Gastroesophageal sphincter (tissue), 4 donors: Measurements from ENCODE around the gene SLC2A9. TPM values are rescaled to one million over a fixed set of nuclear protein-coding genes. Genes with fewer than 3 reads are reported as not detected.
A peak's percentile ranks its signal among the peaks of the same experiment; 100 is the strongest.

Experiments
- ATAC-seq: fragments of 150-250 bp; one replicate; pipeline ENCODE4 v1.9.1; 2016; ENCODE audit warnings: mild to moderate bottlenecking, moderate library complexity
- H3K27ac ChIP-seq, 4 donors: fragments of 200-600 bp; sonication (generic) in 3 of 4; 1 replicate in 3 of 4; 2 replicates in 1 of 4; pipeline ENCODE4 v1.5.1; 2016 to 2019
- H3K27me3 ChIP-seq: fragments of 200-600 bp; sonication (generic); one replicate; pipeline ENCODE4 v1.5.1; 2019
- H3K36me3 ChIP-seq, 2 donors: fragments of 200-600 bp; sonication (generic); one replicate each; pipeline ENCODE4 v1.5.1; 2019; ENCODE audit warnings: control low read depth in 1 of 2
- H3K4me1 ChIP-seq, 3 donors: fragments of 200-600 bp; sonication (generic); 1 replicate in 2 of 3; 2 replicates in 1 of 3; pipeline ENCODE4 v1.5.1; 2016 to 2019; ENCODE audit warnings: control low read depth in 2 of 3
- H3K4me3 ChIP-seq, 2 donors: fragments of 200-600 bp; sonication (generic); one replicate each; pipeline ENCODE4 v1.5.1; 2019; ENCODE audit warnings: mild to moderate bottlenecking in 1 of 2, moderate library complexity in 1 of 2
- H3K9me3 ChIP-seq, 3 donors: fragments of 200-600 bp; sonication (generic); one replicate each; pipeline ENCODE4 v1.5.1; 2017 to 2019; ENCODE audit warnings: control low read depth in 2 of 3
- EP300 ChIP-seq: sonication (generic); formaldehyde crosslinking; IDR thresholded peaks from one replicate; pipeline ENCODE4 v1.6.1; 2017; ENCODE audit warnings: antibody characterized with exemption, mild to moderate bottlenecking
- POLR2A ChIP-seq, 2 donors: fragments of 450-650 bp; IDR thresholded peaks; one replicate each; pipeline ENCODE4 v1.6.1; 2017; ENCODE audit warnings: antibody characterized with exemption in 2 of 2, mild to moderate bottlenecking in 2 of 2, moderate library complexity in 1 of 2
- POLR2AphosphoS5 ChIP-seq: sonication (generic); formaldehyde crosslinking; IDR thresholded peaks from one replicate; pipeline ENCODE4 v1.6.1; 2017; ENCODE audit warnings: antibody characterized with exemption
- WGBS, 2 donors: methylation state at CpG; one replicate each; pipeline ENCODE4 v1.1.5; 2018; ENCODE audit warnings: low coverage in 1 of 2; 5-methylcytosine and 5-hydroxymethylcytosine counted together
- total RNA-seq, 4 donors: library from RNA; depleted of rRNA; stranded (reverse); fragments of >200 nt; gene quantifications; one replicate each; pipeline ENCODE4 v1.1.0, GENCODE V29; 2016
- TF ChIP-seq, protein P1 (sequence below), 4 experiments: fragments of 200-600 bp in 2 of 4; fragments of 450-650 bp in 2 of 4; sonication (generic) in 1 of 4; IDR thresholded peaks; one replicate each; pipeline ENCODE4 v1.5.1; 2017 to 2019; ENCODE audit warnings: antibody characterized with exemption in 4 of 4, mild to moderate bottlenecking in 2 of 4, moderate library complexity in 2 of 4

SLC2A9 gene
- 1 to 10 TPM; 3.1 to 6.5 (median 4.3) TPM for total RNA-seq

GRCh38 chr4:10020871-10021652 lies at the start of gene SLC2A9:
TSS of gene SLC2A9 (minus strand) at chr4:10021497. CDS start at chr4:10021429, 68 bp downstream.
- H3K36me3 ChIP-seq, result no peaks in the 10 kb centered on the region
- H3K27ac ChIP-seq, result peak within 1 kb of the TSS in 3 of 4 donors; percentile 88 to 95 (median 89)
- H3K9me3 ChIP-seq, result no peaks in the 10 kb centered on the region
- H3K27me3 ChIP-seq, result no peaks in the 10 kb centered on the region
- ATAC-seq, result no peak
- TF ChIP-seq POLR2A (IDR thresholded peaks at IDR 0.05), result no peak
- no peak for TF ChIP-seq EP300
- no peak within 1 kb of the TSS for H3K4me3 ChIP-seq
- peaks cover 0 to 32% (median 25%) of the 10 kb centered on the region in 3 donors for H3K4me1 ChIP-seq
- 57 to 58% methylated on average over 1 to 4 of the region's 17 CpGs for WGBS, 2 donors

DNA sequence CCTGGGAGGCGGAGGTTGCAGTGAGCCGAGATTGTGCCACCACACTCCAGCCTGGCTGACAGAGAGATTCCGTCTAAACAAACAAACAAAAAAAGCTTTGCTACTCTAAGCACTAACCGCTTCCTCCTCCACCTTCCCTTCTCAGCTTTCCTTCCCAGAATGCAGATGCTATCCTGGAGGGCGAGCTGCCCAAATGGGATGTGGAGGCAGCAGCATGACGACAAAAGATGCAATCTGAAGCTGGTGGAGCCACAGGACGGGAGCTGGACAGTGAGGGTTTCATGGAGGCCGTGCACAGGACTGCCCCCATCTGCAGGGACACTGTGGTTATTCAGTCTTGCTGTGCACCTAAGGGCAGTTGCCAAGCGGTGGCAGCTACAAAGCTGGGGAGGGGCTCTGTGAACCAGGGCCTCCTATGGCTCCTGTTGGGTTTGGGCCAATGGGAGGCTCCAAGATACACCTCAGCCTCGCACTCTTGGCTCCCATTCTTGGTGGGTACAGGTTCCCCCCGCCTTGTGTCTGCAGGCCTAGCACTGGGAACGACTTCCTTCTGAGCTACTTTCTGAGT lies 47.9 kb upstream of the SLC2A9 start:
- Histone ChIP-seq H3K27me3 (no peaks in the 10 kb centered on the region), H3K27ac (no peak overlapping the region), H3K36me3 (peaks cover 0 to 59% of the 10 kb centered on the region in 2 donors), H3K9me3 (no peaks in the 10 kb centered on the region), H3K4me3 (no peak overlapping the region), H3K4me1 (peaks cover 0 to 2% (median 0%) of the 10 kb centered on the region in 3 donors)
- no peak for ATAC-seq
- TF ChIP-seq, protein P1, sequence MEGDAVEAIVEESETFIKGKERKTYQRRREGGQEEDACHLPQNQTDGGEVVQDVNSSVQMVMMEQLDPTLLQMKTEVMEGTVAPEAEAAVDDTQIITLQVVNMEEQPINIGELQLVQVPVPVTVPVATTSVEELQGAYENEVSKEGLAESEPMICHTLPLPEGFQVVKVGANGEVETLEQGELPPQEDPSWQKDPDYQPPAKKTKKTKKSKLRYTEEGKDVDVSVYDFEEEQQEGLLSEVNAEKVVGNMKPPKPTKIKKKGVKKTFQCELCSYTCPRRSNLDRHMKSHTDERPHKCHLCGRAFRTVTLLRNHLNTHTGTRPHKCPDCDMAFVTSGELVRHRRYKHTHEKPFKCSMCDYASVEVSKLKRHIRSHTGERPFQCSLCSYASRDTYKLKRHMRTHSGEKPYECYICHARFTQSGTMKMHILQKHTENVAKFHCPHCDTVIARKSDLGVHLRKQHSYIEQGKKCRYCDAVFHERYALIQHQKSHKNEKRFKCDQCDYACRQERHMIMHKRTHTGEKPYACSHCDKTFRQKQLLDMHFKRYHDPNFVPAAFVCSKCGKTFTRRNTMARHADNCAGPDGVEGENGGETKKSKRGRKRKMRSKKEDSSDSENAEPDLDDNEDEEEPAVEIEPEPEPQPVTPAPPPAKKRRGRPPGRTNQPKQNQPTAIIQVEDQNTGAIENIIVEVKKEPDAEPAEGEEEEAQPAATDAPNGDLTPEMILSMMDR (IDR thresholded peaks at IDR 0.05), result no peak
- TF ChIP-seq POLR2A (IDR thresholded peaks at IDR 0.05), result no peak
- TF ChIP-seq POLR2AphosphoS5, result no peak
- TF ChIP-seq EP300, result no peak
- 91 to 100% methylated on average over 6 to 9 of the region's 12 CpGs for whole genome bisulfite sequencing, 2 donors

GRCh38 chr4:10066670-10067651 lies 45.7 kb upstream of the SLC2A9 start:
- Histone ChIP-seq H3K4me1 (peaks cover 0 to 17% (median 6%) of the 10 kb centered on the region in 3 donors), H3K9me3 (no peaks in the 10 kb centered on the region), H3K4me3 (no peak overlapping the region), H3K27ac (no peak overlapping the region), H3K27me3 (no peaks in the 10 kb centered on the region), H3K36me3 (peaks cover 0 to 40% of the 10 kb centered on the region in 2 donors)
- 86 to 90% methylated on average over 6 to 9 of the region's 15 CpGs for WGBS, 2 donors
- no peak for ATAC-seq
- TF ChIP-seq EP300, result no peak
- no peak for TF ChIP-seq POLR2A (IDR thresholded peaks at IDR 0.05)
- no peak for TF ChIP-seq POLR2AphosphoS5
- TF ChIP-seq, protein P1 (IDR thresholded peaks at IDR 0.05), result no peak

DNA sequence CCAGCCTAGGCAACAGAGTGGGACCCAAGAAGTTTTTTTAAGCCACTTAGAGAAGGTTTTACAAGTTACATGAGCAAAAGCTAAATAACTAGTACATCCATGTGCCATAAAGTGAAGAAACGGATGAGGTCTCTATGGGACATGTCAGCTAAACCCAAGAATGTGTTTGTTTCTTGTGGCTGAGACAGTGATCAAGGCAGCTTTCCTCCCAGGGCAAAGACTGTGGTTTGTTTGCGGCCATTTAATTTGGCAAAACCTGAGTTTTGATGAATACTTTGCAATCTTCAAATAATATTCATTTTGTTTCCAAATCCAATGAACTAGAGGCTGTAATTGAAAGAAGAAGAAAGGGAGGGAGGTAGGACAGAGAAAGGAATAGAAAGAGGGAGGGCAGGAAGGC lies 44.9 kb upstream of the SLC2A9 start:
- H3K27ac ChIP-seq, result no peak overlapping the region
- H3K36me3 ChIP-seq, result peaks cover 0 to 40% of the 10 kb centered on the region in 2 donors
- WGBS, 2 donors, result 42 to 72% methylated on average over 2 of the region's 2 CpGs

More for the DNA sequence above, 44.9 kb upstream of the SLC2A9 start:
- no peak for ATAC-seq
- H3K4me3 ChIP-seq, result no peak overlapping the region
- H3K9me3 ChIP-seq, result no peaks in the 10 kb centered on the region
- peaks cover 0 to 17% (median 6%) of the 10 kb centered on the region in 3 donors for H3K4me1 ChIP-seq
- TF ChIP-seq POLR2A (IDR thresholded peaks at IDR 0.05) (no peak), EP300 (no peak), POLR2AphosphoS5 (no peak)
- TF ChIP-seq, protein P1 (IDR thresholded peaks at IDR 0.05), result no peak
- no peaks in the 10 kb centered on the region for H3K27me3 ChIP-seq
